HG03135 (cell line): ENCODE results near the gene KANK4.

Experiments used
- ATAC-seq: cut with Tn5 transposase; IDR thresholded peaks from one replicate; pipeline ENCODE4 v1.9.1; 2021; ENCODE audit warnings: mild to moderate bottlenecking, moderate library complexity; ENCODE audit not compliant: unreplicated experiment

Gene KANK4

DNA sequence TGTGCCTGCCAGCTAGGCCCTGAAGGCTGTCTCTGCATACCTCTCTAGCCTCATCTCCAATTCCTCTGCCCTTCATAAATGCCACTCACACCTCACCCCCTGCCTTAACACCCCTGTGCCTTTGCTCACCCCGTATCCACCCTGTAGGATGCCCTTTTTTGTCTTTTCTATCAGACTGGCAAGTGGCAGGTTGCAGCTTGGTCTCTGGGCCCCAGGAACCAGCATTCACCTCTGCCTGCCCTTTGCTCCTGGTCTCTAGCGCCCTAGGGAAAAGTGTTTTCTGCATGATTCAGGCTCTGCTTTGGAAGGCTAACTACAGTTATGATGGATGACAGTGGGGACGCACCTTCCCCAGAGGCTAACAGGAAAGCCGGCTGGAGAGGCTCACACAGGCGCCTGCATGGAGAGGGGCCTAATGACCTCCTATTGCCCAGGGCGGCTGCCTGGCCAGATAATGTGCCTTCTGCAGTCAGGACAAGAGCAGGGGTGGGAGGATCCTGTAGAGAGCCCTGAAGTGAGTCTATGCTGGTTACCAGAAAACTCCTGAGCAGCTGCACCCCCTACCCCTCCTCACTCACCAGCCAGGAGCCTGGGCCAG is 11.2 kb downstream of the KANK4 start:
- no peak for ATAC-seq

DNA sequence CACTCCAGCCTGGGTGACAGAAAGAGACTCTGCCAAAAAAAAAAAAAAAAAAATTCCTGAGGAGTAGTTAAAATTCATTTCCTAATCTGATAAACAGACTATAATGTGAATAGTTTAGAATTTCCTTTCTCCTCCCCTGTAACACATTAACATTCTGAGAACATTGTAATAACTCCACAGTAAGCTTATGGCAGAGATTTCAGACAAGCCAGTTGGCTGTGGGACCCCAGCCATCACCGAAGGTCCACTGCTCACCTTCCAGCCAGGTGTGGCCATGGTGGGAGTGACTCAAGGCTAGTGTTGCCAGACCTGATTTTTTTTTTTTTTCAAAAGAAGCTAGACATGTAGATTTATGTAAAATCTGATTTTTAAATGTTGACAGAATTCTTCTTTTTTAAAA is 11.8 kb downstream of the KANK4 start:
- ATAC-seq, result no peak

DNA sequence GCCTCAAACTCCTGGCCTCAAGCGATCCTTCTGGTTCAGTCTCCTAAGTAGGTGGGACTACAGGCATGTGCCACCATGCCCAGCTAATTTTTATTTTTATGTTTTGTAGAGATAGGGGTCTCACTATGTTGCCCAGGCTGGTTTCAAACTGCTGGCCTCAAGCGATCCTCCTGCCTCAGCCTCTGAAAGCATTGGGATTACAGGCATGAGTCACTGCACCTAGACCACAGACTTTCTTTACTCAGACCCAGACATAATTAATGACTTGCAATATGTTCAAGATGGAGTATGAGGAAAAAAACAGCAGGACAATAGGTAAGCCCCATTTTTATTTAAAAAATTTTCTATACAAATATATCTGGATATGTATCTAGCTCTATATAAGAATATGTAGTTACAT is 13.2 kb downstream of the KANK4 start:
- ATAC-seq, result no peak

DNA sequence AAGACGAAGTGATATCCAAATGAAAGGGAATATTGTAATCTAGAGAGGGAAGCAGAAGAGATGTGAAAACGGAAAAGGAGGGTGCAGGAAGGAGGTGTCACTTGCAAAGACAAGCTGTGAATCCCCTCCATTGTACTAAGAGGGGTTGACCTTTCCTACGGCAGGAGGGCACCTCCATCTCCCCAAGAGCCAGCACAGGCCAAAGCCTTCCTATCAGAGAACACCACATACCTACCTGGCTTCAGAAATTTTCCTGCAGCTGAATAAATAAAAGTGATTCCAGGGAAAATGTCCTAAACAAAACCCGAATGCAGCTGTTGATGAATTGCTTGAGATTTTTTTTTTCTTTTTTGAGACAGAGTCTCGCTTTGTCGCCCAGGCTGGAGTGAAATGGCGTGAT is 14.3 kb downstream of the KANK4 start:
- no peak for ATAC-seq

DNA sequence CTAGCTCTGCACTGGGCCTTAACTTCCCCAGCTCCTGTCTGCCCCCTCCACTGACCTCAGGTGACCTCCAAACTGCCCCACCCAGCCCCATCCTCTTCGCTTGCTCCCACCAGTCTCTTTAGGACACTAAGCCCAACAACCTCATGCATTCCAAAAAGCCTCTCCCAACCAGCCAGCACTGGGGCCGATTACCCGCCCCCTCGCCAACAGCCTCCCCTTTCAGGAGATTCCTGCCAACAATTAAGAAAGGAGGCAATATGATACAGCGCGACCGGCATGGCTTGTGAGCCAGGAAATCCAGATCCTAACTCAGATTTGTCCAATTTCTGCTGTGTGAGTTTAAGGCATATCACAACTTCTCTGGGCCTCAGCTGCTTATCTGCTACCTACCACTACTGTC is 14.7 kb downstream of the KANK4 start:
- ATAC-seq, result no peak

DNA sequence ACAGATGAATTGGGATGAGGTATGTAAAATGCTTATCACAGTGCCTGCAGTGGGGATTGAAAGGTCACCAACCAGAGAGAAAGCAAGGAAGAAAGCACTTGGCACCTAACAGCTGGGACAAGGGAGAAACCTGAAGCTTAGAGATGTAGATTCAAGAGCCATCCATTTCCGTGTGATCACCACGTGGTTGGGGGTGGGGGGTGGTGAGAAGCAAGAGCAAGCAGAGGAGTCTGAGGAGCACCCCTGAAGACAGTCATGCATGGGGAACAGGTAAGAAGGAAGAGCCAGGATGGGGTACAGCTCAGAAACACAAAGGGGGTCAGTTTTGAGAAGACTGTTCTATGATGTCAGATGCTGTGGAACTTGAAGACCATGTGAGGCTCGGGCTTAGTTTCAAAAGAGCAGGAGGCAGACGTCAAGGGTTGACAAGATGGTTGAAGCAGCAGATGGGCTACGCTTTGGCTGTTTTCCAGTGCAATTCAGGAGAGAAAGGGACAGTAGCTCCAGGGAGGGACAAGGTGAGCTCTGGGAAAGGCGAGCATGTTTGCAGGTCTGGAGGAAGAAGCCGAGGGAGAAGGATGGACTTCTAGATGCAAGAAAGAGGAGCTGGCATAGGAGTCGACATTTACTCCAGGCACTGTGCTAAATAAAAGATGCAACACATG is 17.4 kb downstream of the KANK4 start:
- no peak for ATAC-seq

DNA sequence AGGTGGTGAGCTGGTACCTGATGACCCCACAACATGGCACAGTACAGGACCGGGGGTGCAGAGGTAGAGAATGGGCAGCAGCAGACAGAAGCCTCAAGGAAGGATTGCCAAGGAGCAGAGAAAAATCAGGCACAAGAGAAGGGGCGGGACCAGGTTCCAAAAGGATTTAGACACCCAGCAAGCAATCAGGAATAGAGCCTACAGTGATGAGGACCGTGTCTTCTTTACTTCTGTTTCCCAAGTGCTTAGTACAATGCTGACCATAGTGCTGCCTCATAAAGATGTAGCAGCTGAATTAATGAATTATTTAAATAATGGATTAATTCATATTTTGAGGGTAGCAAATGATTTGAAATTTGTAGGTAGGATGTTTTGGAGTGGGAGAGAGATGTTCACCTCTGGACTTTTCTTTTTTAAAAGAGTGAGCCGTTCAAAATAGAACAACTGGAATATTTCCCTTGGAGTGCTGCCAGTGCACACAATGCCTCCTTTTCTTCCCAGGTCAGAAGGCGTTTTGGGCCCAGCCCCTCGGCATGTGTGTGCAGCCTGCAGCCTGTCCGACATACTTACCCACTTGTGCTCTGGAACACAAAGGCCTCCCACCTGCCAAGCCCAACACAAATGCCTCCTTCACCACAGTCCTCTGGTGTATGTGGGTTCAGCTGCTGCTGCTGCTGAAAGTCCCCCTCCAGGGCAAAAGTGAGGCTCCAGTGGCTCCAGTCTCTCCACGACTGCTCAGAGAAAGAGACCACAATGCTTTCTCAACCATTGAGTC is 19.6 kb downstream of the KANK4 start:
- no peak for ATAC-seq

DNA sequence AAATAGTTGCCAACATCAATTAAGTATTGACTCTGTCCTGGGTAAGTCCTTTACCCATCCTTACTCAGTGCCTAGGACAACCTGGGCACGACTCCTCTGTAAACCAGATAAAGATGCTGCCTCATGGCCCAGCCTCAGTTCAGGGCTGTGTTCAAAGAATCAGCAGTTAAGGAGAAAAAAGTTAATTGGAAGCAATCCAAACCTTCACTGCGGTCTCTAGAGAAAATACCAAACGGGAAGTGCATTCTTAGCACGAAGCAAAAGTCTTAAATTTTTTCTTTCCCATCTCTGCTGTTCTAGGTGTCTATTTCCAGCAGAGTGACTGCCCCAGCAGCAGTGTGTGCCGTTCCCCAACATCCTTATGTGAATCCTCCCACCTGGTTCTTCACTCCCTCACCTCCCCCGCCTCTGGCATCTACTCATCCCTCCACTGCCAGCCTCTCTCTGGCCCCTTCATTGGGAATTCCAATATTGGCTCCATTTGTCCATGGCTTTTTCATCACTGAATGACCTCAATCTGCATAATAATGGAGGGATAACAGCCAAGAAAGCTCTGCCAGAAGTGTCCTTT is 23.2 kb downstream of the KANK4 start:
- no peak for ATAC-seq

DNA sequence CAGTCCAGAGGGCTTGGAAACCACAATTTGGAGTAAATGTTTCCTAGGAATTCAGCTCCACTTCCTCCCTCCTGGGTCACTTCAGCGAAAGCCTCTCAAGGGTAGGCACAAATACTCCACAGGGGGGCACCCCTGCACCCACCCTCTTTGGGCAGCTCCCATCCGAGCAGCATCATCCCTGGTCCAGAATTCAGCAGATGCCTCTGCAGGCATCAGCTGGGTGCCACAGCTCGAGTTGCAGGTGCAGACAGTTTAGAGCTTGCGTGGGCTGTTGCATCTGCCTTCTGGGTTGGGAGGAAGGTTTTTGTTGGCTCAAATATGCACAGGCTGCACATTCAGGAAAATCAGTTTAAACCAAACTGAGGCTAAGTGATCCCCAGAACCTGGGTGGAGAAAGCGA is 25.0 kb downstream of the KANK4 start:
- ATAC-seq, result no peak

DNA sequence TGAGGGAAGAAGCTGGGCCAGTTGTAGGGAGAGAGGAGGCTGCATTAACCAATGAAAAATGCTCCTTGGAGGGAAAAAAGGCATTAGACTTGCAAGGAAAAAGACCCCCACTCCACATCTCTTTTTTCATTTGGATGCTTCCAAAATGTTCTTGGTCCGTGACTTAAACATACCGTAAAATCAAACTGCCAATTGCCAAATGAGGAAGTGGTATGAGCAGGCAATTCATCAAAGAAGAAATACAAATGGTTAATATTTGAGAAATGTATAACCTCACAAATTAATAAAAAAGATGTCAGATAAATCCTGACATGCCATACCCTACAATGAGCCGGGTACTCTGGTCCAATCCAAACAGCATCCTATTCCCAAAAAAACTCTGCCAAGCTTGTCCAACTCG is 30.6 kb downstream of the KANK4 start:
- ATAC-seq, result no peak

DNA sequence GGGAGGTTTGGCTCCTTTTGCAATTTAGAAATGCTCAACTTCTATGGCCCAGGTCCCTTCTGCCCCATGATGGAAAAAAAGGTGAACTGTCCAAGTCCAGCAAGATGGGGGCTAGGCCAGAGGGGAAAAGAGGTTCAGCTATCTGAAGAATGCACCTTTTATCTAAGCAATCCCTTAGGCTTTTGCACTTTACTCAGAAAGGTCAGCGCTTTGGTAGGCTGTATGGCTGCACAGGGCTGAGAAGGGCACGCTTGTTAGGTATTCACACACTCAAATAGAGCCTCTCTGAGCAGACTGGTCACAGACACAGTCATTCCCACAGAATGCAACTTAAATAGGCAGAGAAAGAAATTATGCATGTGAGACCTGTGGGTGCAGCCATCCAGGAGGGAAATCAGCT is 31.0 kb downstream of the KANK4 start:
- ATAC-seq, result no peak

DNA sequence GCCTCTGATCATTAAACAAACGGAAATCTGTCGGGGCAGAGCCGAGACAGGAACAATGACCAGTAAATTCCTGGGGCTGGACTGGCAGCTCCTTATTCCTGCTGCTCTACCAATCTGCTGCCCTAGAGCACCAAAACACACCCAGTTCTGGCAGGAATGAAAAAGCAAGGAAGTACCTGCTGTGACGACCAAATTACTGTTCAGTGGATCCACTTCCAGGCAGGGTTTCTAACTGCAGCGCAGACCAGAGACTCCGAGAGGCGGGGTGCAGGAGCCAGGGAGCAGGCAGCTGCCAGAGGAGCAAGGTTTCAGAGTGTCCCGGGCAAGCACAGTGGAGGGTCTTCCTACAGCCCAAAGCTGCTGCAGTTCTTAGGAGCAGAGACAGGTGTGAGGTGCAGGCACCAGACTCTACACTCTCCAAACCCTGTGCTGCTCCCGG is 32.4 kb downstream of the KANK4 start:
- ATAC-seq, result no peak

DNA sequence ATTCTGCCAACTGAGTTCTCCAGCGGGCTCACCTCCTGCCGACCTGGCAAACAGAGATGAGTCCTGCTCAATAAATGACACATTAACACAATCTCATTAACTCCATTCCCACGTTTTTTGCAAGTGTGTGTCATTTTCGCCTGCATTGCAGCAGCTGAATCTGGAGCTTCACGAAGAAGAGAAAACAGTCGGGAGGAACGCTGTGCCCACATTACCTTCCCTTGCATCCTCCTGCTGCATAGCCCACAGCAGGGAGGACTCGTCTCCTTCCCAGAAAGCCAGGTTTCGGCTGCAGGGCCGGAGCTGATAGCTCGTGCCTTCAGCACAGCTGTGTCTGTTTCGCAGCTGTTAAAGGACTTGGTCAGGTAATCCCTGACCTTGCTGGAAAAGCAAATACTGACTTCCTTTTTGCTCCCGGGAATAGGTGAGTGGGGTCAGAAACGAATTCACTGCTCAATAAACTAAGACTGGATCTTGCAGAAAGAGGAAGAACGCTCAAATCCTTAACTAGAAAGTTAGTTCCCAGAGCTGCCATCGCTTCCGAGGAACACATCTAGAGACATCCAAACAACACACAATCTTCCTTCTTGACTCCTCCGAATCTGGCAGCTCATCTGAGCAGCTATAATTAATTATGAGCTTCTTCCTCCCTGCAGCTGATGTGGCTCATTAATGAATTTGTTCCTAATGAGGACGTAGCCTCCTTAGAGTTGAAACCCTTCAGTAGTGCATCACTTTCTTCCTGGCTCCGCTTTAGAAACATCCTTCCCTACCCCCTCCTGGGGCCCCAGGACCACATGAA is 33.0 kb downstream of the KANK4 start:
- no peak for ATAC-seq

DNA sequence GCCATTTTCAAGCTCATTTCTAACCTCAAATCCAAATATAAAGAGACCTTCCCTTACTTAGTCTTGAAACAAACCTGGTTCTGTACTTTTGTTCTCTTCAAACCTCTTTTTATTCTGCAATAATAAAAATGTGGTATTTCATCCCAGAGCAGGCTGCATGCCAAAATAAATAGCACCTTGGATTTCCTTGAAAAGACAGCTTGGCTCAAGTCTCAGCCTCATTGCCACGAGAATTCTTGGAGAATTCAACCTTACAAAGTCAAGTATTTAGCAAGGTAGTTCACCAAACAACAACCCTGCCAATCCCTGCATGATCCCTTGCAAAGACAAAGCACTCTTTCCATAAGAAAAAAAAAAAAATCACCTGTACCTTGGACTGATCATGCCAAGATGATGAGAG is 33.8 kb downstream of the KANK4 start:
- no peak for ATAC-seq

DNA sequence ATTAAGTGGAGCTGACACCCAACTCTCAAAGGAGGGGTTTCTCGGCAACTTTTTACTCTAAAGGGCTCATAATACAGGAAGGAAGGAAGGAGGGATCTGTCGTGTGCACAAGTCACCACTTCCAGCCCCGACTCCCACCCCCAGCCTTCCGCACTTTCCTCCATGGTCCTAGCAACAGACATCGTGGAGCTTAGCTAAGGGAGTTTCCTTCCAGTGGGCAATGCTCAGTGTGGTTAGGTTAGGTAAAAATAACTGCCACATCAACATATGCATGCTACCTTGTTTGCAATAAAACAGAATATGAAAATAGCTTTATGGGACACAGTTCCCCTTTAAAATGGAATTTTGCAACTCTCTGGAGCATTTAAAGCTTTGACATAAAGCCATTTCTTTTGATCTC is 35.2 kb downstream of the KANK4 start:
- no peak for ATAC-seq

DNA sequence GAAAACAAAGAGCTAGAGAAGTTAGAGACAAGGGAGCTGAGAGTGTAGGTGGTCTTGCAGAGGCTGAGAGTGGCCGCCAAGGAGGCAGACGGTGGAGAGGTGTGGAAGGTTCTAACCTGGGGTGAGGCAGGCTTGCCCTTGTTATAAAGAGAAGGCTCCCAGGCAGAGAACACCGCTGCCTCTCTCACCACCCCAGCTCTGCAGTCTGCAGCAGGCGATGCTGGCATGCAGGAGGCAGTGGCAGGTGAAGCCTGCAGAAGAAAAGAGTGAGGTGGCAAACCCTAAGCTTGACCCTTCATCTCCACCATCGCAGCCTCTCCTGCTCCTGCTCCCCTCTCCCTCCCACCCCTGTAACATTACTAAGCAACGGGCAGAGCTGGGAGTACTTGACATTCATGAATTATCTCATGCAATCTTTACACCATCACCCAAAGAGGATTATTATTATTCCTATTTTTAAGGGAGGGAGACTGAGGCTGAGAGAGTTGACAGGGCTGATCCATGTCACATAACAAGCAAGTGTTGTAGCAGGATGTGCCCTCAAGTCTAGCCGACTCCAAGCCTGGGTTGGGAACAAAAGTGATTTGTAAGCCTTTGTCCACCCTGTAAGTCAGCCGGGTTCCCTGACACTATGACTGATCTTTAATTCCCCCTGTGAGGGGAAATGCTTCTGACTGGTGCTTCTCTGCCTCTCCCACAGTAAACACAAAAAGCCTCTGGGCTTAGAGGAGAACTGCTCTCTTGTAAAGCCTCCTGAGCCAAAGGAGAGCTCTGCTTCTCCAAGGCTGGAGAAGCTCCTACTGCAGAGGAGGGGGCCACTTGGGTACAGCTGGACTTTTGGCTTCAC is 36.1 kb downstream of the KANK4 start:
- no peak for ATAC-seq

DNA sequence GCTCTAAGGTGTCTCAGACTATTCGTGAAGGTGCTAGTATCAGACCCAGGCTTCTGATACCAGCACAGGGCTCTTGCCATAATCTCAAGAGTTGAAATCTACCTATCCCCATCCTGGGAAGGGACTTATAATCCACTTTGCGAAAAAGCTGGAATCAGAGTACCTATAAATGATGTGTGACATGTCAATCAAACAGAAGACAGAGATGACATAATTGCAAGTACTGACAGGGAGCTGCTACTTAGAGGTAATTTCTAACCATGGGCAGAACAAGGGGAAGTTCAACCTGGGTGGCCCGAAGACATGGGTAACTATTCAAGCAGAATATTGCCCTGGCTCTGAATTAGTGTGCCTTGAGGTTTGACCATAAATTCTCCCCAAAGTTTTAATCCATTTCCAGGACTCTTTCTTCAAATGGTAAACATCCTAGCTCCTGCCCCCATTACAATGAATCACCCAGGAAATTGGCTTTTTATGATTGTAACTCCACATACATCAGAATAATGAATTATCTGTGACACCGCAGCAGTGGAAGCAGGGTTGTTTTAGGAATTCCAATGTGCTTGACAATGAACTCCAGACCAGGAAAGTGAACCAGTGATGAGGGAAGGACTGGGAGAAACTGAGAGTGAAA is 37.2 kb downstream of the KANK4 start:
- ATAC-seq, result no peak

DNA sequence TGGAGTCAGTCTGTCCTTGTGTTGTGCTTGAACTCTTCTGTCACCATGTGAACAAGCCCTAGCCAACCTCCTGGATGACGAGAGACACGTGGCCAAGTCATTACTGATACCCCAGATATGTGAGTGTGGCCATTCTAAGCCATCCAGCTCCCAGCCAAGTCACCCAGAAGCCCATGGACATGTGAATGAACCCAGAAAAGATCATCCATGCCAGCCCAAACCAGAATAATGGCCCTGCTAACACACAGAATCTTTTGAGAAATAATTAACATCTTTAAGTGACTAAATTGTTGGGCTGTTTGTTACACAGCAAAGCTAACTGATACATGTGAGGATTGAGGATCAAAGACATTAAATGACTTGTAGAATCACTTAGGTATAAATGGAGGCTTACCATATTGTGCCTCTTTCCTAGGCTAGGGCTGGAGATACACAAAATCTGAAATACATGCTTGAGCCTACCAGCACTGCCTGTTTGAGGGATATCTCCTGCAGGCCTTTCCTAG is 38.2 kb downstream of the KANK4 start:
- no peak for ATAC-seq

DNA sequence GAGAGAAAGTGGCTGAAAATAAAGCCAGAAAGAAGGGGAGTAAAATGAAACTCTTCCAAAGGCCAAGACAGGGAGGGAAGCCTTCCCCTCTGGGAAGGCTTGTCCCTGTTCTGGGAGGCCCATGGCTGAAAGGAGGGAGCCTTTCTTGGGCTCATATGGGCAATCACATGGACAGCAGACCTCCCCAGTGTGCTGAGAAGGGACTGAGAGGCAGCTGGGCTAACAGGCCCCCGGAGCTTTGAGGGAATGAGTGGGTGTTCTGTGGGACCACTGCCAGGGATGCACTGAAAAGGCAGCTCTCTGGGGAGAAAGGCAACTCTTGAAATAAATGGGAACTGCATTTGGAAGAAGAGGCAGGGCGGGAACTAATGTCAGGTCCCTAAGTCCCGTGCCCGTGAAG is 39.1 kb downstream of the KANK4 start:
- ATAC-seq, result no peak

DNA sequence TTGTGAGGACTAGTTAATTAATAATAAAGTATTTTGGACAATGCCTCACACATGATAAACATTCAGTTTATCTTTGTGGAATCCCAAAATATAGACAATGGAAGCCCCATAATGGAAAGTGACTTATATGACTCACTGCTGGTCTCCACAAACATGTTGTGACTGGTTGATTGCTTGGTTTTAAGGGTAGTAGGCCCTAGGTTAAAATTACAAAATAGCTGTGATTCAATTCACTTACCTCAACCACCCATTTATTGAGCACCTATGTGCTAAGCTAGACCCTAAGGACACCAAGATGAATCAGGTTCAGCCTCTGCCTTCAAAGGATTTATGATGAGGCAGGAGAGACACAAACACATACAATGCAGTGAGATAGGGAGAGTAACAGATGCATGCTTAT is 42.4 kb downstream of the KANK4 start:
- no peak for ATAC-seq
